Activated naive CD8-positive, alpha-beta T cell treated with anti-CD3 and anti-CD28 coated beads, Interleukin-2, amount 10 ng/mL, durations not matched to agents 7 days and 5 days (primary cell): ENCODE results near the gene GNAZ. TPM values are rescaled to one million over a fixed set of nuclear protein-coding genes. Genes with fewer than 3 reads are reported as not detected.

Experiments
- ATAC-seq: fragments of 150-1000 bp; cut with Tn5 transposase; one replicate; pipeline ENCODE4 v1.10.0; 2021; ENCODE audit warnings: low read depth, moderate library complexity
- POLR2A ChIA-PET: fragments of 350-600 bp; sonication (Branson Sonifier 250); formaldehyde crosslinking; loops from one replicate; lab custom pipeline; 2021; ENCODE audit warnings: antibody characterized with exemption; lab: Charles Lee
- DNase-seq: peaks from one replicate; pipeline ENCODE4 v3.0.0; 2021
- H3K27ac Mint-ChIP-seq: one replicate; pipeline ENCODE4 v1.8.0; 2022; ENCODE audit warnings: mild to moderate bottlenecking, mixed read lengths
- H3K27me3 Mint-ChIP-seq: one replicate; pipeline ENCODE4 v1.8.0; 2022; ENCODE audit warnings: mild to moderate bottlenecking, moderate library complexity, mixed read lengths
- H3K36me3 Mint-ChIP-seq: one replicate; pipeline ENCODE4 v1.8.0; 2021; ENCODE audit warnings: mild to moderate bottlenecking, mixed read lengths
- H3K4me1 Mint-ChIP-seq: one replicate; pipeline ENCODE4 v1.8.0; 2021; ENCODE audit warnings: mixed read lengths
- H3K4me3 Mint-ChIP-seq: one replicate; pipeline ENCODE4 v1.8.0; 2022; ENCODE audit warnings: mild to moderate bottlenecking, moderate library complexity, mixed read lengths
- H3K9me3 Mint-ChIP-seq: one replicate; pipeline ENCODE4 v1.8.0; 2021; ENCODE audit warnings: mixed read lengths
- total RNA-seq, 2 experiments: library from RNA; stranded (reverse); gene quantifications; one replicate each; pipeline ENCODE4 v1.2.3, GENCODE V29; 2021

The GNAZ gene
- total RNA-seq, 2 experiments from 2014 or later: 0.20 to 0.22 TPM

DNA sequence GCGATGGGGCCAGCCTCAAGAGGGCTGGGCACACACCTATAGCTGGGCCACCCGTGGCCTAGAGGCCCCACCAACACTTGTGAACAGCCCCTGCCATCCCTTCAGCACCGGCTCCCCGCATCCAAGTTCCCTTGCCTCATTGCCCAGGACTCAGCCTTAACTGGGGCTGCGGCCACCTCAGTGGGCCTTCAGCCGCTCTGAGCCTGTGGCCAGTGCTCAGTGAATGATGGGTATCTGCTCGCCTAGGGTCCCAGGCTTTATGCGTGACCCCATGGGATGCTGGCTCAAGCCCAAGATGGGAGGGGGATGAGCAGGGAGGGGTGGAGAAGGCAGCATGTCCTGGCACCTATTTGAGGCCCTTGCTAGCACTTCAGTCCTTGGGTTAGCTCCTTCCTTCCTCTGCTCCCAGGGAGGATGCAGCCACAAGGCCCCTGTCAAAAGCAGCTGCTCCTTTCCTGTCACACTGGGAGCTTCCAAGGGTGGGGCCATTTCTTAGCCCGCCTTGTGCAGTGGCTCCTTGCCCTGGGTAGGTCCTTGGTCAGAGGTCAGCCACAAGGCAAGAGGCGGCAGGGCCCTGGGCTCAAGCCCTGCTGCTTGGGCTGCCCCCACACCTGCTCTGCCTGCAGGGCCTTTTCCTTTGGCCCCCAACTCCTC, 31.8 kb downstream of the GNAZ start:
- Mint-ChIP-seq H3K27me3 (no peaks in the 10 kb centered on the region), H3K4me1 (no peaks in the 10 kb centered on the region), H3K4me3 (no peak overlapping the region), H3K27ac (no peak overlapping the region), H3K9me3 (no peaks in the 10 kb centered on the region), H3K36me3 (no peaks in the 10 kb centered on the region)
- no peak for ATAC-seq
- POLR2A ChIA-PET: no interaction called here
- no peak for DNase-seq

DNA sequence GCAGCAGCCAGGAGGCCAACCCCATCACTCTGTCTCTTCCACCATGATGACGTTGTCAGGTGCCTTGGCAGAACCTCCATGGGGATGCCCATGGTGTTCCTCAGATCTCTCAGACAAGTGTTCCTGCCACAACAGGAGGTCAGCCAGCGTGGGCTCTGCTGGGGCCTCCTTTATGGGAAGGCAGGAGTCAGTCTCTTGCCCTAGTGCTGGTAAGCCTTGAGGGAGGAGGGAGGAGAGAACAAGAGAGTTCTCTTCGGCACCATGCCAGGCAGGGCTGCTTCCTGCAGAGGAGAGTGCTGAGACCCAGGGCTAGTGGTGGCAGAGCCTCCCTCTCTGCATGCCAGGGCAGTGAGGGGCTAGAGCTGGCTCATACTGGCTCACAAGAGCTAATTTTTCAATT, 32.5 kb downstream of the GNAZ start:
- ATAC-seq: no peak
- no peaks in the 10 kb centered on the region for H3K36me3 Mint-ChIP-seq
- no peak overlapping the region for H3K27ac Mint-ChIP-seq
- no peaks in the 10 kb centered on the region for H3K4me1 Mint-ChIP-seq
- no peak for DNase-seq
- POLR2A ChIA-PET: no interaction called here
- no peaks in the 10 kb centered on the region for H3K9me3 Mint-ChIP-seq
- no peak overlapping the region for H3K4me3 Mint-ChIP-seq
- H3K27me3 Mint-ChIP-seq: no peaks in the 10 kb centered on the region

DNA sequence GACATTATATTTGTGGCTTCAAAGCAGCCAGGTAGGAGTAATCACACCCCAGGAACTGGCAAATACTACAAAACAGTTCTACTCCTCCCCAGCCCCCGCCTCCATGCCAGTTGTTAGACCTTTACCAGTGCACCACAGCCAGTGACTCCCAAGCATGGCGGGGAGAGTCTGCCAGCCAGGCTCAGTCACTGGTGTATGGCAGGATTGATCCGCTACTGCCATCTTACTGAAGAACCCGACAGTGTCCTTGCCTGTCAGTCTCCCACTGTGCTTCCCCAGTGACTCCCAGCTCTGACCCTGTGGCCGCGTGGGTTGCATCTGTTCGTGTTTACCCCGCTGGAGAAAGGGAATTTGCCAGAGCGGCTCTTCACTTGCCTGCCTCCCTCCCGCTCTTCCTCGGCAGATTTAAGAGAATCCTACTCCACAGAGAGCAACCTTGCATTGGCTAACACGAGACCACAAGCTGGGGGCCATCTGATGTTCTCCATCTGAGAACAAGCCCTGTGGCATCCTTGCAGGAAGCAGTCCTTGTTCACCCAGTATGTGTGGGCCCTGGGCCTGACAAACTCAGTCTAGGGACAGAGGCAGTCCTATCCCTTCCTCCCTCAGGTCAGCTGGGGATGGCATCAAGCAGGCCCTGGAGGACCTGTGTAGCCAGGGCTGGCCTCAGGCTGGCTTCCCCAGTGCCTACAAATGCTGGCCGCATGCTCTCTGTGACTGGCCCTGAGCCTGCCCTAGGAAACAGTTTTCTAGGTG, 33.1 kb downstream of the GNAZ start:
- H3K4me3 Mint-ChIP-seq: no peak overlapping the region
- POLR2A ChIA-PET: no interaction called here
- DNase-seq (no peak), ATAC-seq (no peak)
- H3K4me1 Mint-ChIP-seq: no peaks in the 10 kb centered on the region
- no peaks in the 10 kb centered on the region for H3K9me3 Mint-ChIP-seq
- H3K27me3 Mint-ChIP-seq: no peaks in the 10 kb centered on the region
- H3K27ac Mint-ChIP-seq: no peak overlapping the region
- H3K36me3 Mint-ChIP-seq: no peaks in the 10 kb centered on the region

DNA sequence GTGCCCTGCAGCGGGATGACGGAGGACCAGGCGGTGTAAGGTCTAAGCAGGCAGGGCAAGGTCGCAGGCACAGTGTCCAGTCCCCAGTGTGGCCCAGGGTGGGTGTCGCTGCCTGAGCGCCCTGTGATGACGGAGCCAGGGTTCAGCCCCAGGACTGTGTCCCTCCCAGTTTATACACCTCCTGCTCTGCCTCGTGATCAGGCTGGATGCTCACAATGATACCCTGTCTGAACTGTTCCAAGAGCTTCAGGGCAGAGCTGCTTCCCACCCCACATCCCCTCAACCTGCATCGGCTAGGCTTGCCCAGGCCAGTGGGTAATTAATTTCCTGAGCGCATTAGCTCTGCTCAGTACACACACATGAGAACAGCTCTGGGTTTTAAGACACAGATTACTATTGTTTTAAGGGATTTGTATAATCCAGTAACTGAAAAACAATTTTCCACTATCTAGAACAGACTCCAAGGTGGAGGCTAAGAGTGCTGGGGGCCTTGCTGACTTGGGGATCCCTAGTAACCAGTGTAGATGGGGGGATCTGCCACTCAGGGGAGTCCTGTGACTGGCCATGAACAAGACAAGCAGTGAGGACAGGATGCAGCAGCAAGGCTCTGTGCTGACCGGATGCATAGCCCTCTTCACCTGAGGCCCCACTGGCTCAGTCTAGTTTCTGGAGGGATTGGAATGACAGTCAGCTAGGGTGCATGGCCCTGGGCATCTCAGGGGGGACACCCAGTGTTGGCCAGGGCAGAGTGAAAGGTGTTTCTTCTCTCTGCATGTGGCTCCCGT, 34.1 kb downstream of the GNAZ start:
- H3K9me3 Mint-ChIP-seq: no peaks in the 10 kb centered on the region
- ATAC-seq (no peak), DNase-seq (no peak)
- H3K27ac Mint-ChIP-seq: no peak overlapping the region
- no peaks in the 10 kb centered on the region for H3K27me3 Mint-ChIP-seq
- no peak overlapping the region for H3K4me3 Mint-ChIP-seq
- POLR2A ChIA-PET: no interaction called here
- H3K36me3 Mint-ChIP-seq: no peaks in the 10 kb centered on the region
- H3K4me1 Mint-ChIP-seq: no peaks in the 10 kb centered on the region

DNA sequence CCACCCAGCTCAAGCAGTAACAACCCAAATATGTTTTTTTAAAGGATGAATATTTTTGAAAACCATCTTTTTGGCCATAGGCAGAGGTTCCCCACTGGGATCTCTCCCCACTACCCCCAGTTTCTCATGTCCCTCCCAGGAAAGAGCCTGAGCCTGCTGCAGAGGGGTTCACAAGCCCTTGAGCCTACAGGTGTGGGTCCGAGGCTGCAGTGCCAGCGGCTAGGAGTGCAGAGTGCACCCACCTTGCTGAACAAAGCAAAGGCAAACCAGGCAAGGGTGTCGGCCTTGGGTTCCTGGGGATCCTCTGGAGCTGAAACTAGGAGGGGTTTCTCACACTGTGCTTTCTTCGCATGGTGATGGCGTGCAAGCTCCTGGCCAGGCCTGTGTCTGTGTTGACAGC, 35.0 kb downstream of the GNAZ start:
- ATAC-seq (no peak), DNase-seq (no peak)
- H3K4me1 Mint-ChIP-seq: no peaks in the 10 kb centered on the region
- no peaks in the 10 kb centered on the region for H3K36me3 Mint-ChIP-seq
- POLR2A ChIA-PET: no interaction called here
- no peak overlapping the region for H3K4me3 Mint-ChIP-seq
- H3K27ac Mint-ChIP-seq: no peak overlapping the region
- no peaks in the 10 kb centered on the region for H3K27me3 Mint-ChIP-seq
- no peaks in the 10 kb centered on the region for H3K9me3 Mint-ChIP-seq

DNA sequence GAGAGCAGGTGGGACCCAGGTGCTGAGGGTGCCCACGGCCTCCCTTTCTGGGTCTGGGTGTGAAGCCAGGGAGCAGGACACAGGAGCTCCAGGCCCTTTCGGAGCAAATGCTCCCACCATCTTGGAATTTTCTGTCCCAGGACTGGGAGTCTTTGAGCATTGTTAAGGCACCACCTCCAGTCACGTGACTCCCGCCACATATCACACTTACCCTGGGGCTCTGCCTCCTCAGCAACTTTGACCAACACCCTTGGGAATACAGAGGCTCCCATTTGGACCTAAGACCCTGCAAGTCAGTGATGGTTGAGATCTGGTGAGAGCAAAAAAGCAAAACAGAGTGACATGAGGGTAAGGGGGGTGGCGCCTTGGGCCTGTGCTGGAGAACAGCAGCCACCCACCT, 35.6 kb downstream of the GNAZ start:
- no peaks in the 10 kb centered on the region for H3K36me3 Mint-ChIP-seq
- no peaks in the 10 kb centered on the region for H3K4me1 Mint-ChIP-seq
- no peak overlapping the region for H3K27ac Mint-ChIP-seq
- no peak for ATAC-seq
- H3K9me3 Mint-ChIP-seq: no peaks in the 10 kb centered on the region
- no peak for DNase-seq
- H3K27me3 Mint-ChIP-seq: no peaks in the 10 kb centered on the region
- POLR2A ChIA-PET: no interaction called here
- no peak overlapping the region for H3K4me3 Mint-ChIP-seq

DNA sequence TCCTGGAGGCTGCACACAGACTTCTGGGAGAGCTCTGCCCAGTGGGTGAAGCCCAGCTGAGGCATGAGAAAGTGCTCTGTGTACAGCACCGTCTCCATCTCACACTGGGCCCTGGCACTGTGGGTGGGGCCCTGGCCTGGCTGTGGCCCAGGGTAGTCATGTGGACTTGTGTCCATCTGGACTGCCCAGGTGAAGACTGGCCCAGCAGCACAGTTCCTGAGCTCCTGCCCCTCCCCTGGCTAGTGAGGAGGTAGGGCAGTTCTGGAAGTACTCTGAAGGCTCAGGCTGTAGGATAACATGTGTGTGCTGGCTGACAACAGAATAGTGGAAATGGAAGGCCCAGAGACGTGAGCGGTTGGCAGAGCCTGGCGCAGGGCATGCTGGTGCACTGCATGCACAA, 36.0 kb downstream of the GNAZ start:
- no peaks in the 10 kb centered on the region for H3K4me1 Mint-ChIP-seq
- no peak overlapping the region for H3K4me3 Mint-ChIP-seq
- H3K9me3 Mint-ChIP-seq: no peaks in the 10 kb centered on the region
- ATAC-seq: no peak
- POLR2A ChIA-PET: no interaction called here
- H3K27me3 Mint-ChIP-seq: no peaks in the 10 kb centered on the region
- no peak overlapping the region for H3K27ac Mint-ChIP-seq
- no peaks in the 10 kb centered on the region for H3K36me3 Mint-ChIP-seq
- no peak for DNase-seq

DNA sequence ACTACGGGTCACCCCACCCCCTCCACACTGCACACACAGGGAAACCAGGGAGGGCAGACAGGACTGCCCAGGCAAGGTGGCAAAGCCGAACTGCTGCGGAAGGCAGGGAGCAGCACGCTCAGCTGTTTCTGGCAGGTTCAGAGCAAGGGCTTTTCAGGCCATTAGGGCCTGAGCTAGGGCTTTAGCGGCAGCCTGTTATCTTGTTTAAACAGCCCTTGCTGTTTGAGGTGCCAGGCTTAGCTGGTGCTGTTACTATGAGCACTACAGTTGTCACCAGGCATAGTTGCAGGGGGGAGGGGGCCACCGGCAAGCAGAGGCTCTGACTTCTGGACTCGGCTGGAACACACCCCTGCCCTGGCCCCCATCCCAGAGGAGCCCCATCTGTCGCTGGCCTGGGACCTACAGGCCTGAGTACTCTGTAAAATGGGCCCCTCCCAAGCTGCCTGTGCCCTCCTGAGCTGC, 36.6 kb downstream of the GNAZ start:
- Mint-ChIP-seq H3K27ac (no peak overlapping the region), H3K27me3 (no peaks in the 10 kb centered on the region), H3K9me3 (no peaks in the 10 kb centered on the region), H3K36me3 (no peaks in the 10 kb centered on the region), H3K4me1 (no peaks in the 10 kb centered on the region), H3K4me3 (no peak overlapping the region)
- DNase-seq (no peak), ATAC-seq (no peak)
- POLR2A ChIA-PET: no interaction called here

DNA sequence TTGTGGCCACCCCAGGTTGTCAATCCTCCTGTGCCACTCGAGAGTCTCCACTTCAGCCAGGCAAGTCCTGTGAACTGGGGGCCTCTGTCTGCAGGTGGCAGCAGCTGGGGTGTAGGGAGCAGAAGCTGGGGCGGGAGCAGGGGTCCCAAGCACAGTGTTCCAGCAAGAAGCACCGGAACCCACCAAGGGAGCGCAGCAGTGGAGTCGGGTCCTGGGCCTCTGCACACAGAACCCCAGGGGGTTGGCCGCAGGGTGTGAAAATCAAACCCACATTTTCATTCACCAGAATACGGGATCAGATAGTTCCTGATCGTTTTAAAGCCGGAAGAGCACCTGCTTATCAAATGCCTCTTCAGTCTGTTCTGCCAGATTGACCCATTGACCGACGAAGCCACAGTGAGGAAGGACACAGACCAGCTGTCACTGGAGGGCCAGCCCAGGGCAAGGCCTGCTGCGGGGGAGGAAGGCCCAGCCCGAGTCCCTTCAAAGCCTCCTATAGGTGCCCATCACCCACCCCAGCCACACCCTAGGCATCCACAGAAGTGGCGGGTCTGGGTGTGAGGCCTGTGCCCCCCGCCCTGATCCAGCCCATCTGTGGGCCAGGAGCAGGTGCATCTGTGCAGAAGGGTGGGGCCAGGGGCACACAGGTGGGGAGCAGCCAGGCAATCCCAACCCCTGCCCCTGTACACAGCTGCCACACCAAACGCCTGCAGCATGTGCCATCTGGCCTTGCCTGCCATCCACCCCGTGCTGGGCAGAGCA, 37.3 kb downstream of the GNAZ start:
- no peaks in the 10 kb centered on the region for H3K27me3 Mint-ChIP-seq
- ATAC-seq: no peak

DNA sequence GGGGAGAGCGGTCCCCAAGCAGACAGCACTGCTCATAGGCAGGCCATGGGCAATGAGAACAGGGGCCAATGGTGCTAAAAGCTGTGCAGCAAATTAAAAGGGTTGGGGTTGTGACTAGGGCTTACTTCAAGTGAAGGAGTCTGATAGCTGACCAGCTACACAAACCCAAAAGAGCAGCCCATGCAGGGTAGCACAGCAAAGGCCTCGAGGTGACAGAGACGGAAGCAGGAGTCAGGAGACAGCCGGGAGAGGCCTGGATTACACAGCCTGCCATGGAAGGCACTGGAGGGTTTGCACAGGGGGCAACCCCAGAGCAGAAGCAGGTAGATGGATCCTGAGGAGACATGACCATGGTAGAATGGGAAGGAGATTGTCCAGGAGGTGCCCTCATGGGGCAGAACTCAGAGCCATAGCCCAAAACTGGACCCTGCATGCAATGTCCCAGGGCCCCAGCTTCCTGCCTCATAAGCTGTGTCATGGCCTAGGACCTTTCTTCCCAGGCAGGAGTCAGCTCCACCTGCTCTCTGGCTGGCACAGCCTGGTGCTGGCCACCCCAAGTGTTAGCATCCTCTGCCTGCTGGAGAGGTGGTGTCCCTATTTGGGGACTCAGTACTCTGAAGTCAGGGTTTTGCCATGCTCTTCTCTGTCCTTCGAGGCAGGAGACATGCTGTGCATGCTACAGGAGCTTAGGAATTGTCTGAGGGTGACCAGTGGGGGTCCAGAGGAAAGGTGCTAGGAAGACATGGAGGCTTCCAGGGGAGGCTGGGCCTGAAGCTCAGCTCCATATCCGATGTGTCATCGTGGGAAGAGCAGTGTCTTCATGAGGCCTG, 38.1 kb downstream of the GNAZ start:
- no peak overlapping the region for H3K27ac Mint-ChIP-seq

More for the DNA sequence above, 37.3 kb downstream of the GNAZ start:
- Mint-ChIP-seq H3K9me3 (no peaks in the 10 kb centered on the region), H3K4me1 (no peaks in the 10 kb centered on the region), H3K36me3 (no peaks in the 10 kb centered on the region), H3K27ac (no peak overlapping the region), H3K4me3 (no peak overlapping the region)
- no peak for DNase-seq
- POLR2A ChIA-PET: no interaction called here

DNA sequence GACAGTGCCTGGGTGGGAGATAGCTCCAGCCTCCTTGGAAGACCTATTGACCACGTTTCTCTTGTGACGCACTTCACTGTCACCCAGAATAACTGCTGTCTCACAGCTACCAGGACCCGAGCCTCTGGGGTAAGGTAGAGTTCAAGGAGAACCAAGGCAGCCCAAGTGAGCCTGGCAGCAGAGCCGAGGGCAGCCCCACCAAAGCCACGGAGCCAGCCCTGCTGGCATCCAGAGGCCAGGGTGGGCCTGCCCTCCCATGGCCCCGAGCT, 38.7 kb downstream of the GNAZ start:
- H3K27me3 Mint-ChIP-seq: no peaks in the 10 kb centered on the region
- H3K36me3 Mint-ChIP-seq: no peaks in the 10 kb centered on the region
- H3K9me3 Mint-ChIP-seq: no peaks in the 10 kb centered on the region
- no peak overlapping the region for H3K4me3 Mint-ChIP-seq
- H3K4me1 Mint-ChIP-seq: no peaks in the 10 kb centered on the region
- no peak for DNase-seq
- ATAC-seq: no peak
- POLR2A ChIA-PET: interaction anchor here (0.8 kb wide), 1 partner anchor 11 kb away, joined by 3 read pairs; no protein-coding TSS in a partner anchor
- H3K27ac Mint-ChIP-seq: no peak overlapping the region

More for the DNA sequence above, 38.1 kb downstream of the GNAZ start:
- H3K4me1 Mint-ChIP-seq: no peaks in the 10 kb centered on the region
- H3K36me3 Mint-ChIP-seq: no peaks in the 10 kb centered on the region
- ATAC-seq (no peak), DNase-seq (no peak)
- POLR2A ChIA-PET: interaction anchor here (0.8 kb wide), 1 partner anchor 11 kb away, joined by 3 read pairs; no protein-coding TSS in a partner anchor
- H3K9me3 Mint-ChIP-seq: no peaks in the 10 kb centered on the region
- no peak overlapping the region for H3K4me3 Mint-ChIP-seq
- H3K27me3 Mint-ChIP-seq: no peaks in the 10 kb centered on the region

DNA sequence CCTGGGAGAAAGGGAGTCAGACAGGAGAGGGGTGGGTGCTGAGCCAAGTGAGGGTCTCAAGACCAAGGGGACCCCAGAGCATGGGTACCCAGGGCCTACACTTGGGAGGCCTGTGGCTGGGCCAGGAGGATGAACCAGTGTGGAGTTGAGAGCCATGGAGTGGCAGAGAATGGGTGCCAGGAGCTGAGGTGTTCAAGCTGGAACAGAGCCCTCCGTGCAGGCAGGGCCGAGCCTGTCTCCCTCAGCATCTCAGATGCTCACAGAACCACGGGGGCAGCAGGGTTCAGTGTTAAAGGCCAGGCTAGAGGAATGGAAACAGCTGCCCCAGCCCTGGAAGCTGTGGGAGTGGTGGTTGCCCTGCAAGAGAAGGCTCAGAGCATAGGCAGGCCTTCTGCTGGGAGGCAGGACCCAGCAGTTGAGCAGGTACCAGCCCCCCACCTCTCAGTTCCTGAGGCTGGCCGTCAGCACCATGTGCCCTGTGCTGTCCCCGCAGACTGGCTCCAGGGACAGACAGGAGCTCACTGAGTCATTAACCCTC, 39.2 kb downstream of the GNAZ start:
- H3K9me3 Mint-ChIP-seq: no peaks in the 10 kb centered on the region

More for the DNA sequence above, 39.2 kb downstream of the GNAZ start:
- ATAC-seq: no peak
- POLR2A ChIA-PET: no interaction called here
- no peak overlapping the region for H3K4me3 Mint-ChIP-seq
- DNase-seq: no peak
- H3K4me1 Mint-ChIP-seq: no peaks in the 10 kb centered on the region
- no peak overlapping the region for H3K27ac Mint-ChIP-seq
- H3K27me3 Mint-ChIP-seq: no peaks in the 10 kb centered on the region
- H3K36me3 Mint-ChIP-seq: no peaks in the 10 kb centered on the region
